DMS79 (cell line): ENCODE results near the gene RPS3.
A peak's percentile ranks its signal among the peaks of the same experiment; 100 is the strongest.
"Not testable (repeated sequence)": the region's sequence is repeated elsewhere in the genome, so short reads cannot be mapped to it uniquely, and the experiment has no call there.

Experiments used
- DNase-seq: peaks from one replicate; lab custom pipeline; 2025; lab: John Stamatoyannopoulos, UW

Gene RPS3

DNA sequence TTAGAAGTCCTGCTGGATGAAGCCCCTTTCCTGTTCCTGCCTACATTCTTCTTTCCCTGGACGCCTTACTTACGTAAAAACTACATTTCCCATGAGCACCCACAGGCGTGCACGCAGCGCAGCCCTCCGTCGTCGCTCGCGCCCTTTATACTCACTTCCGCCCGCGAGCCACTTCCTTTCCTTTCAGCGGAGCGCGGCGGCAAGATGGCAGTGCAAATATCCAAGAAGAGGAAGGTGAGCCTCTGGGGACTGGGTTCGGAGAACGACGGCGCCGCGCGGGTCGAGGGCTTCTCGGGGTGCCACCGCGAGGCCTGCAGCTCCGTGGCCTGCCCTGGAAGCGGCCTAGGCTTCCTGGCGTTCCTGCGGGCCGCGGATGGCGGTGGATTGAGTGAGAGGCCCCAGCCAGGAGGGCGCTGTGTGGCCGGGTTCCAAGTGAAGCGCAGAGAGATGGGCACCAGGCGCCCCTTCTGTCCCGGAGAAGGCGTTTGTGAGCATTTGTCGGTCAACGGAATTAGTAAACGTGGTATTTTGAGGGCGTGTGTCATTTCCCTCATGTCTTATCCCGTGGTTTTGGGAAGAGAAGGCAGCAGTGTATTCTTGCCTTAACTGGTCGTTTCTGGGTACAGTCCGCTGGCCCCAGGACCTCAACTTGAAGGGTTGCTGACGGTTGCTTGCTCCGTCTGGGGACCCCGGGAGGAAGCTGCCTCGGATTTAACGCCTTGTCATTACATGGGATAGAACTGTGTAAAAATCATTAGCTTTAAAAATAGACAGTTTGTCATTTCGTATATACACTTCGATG lies at the start of gene RPS3:
RPS3 (plus strand) TSS at position 175 of the 802 bp plus-strand sequence; CDS start at position 205, 30 bp downstream.
- DNase-seq: peak; percentile 93

DNA sequence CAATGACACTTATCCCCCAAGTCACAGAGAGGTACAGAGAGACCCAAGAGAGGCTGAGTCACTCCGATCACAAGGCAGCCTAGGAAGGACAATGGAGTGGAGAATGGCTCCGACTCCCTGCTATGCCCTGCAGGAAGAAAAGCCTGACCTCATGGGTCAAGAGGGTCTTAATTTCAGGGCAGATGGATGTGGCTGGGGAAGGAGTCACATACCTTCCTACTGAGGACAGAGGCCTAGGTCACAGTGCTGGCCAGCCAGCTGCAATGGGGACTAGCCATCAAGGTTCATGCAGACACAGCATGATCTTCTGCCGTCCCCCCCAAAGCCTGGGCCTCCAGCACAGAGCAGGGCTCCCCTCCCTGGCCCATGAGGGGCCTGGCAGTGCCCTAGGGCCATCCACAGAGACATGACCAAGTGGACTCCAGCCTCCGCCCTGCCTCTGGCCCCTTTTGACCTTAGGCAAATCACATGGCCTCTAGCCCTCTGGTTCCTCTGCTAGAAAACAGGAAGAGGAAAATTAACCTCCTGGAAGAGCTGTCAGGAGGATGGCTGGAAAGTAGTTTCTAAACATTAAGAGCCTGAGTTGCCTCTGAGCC lies 49.7 kb upstream of the RPS3 start:
- no peak for DNase-seq

DNA sequence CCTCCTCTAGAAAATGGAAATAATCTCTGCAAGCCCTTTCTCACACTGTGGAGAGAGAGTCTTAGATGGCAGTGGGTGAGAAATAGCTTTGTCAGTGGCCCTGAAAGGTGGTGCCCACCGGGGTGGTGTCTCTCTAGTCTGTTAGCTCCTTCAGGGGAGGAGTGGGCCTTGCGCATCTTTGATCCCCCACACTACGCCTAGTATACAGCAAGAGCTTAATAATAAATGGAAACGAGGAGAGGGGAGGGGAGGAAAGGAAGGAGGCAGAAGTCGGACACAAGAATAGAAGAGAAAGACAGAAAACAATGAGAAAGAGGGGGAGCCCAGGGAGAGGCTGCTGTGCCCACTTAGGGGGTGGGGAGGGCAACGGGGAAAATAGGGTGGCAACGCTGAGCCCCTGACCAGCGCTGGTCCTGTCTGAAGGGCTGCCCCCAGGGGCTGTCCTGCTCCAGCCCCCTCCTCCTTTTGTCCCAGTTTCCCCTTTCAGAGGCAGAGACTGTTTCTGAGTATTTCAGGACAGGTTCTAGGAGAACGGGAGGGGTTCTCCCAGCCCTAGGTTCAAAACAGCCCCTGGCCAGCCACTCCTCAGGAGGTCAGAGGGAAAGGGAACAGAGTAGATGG lies 49.1 kb upstream of the RPS3 start:
- DNase-seq: no peak

DNA sequence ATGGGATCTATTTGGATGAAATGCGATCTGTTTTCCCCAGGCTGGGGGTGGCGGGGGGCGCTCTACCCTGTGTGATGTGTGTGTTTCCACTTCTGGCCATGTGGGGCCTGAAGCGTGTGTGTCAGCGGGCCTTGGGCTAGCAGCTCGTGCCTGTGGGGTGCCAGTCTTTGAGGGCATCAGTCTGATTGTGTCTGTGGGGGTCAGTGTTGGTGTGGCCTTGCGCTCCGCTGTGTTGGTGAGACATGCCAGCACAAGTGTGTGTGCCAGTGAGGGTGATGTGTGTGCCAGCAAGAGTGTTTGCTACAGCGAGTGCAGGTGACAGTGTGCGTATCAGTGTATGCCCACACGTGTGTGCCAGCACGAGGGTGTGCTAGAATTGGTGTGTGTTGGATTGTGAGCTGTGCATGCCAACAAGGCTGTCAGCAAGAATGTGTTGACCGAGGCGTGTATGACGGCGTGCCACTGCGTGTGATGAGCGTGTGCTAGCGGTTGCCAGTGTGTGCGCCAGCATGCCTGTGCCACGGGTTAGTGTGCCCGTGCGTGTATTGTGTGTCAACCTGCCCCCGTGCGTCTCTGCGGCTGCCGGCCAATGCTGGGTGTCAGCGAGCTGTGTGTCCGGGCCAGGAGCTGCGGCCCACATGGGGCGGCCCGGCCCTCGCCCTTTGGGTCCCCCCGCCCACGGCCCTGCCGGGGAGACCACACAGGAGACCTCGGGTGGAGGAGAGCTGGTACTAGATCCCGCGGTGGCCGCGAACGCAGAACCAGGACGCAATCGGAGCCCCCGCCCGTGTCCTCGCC lies 48.4 kb upstream of the RPS3 start:
- no peak for DNase-seq

DNA sequence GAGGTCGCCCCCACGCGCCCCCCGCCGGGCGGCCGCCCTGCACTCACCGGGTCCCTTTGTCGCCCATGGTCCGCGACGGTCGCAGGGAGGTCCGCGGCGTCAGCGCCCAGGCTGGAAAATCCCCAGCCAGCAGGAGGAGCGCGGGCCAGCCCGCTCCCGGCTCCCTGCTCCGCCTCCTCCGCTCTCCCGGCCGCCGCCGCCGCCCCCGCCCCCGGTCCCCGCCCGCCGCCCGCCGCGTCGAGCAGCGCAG lies 47.9 kb upstream of the RPS3 start, which contains the start of gene ARRB1:
ARRB1 (minus strand) TSS at position 121 of the 250 bp plus-strand sequence; CDS start at position 67, 54 bp downstream.
- DNase-seq: no peak

DNA sequence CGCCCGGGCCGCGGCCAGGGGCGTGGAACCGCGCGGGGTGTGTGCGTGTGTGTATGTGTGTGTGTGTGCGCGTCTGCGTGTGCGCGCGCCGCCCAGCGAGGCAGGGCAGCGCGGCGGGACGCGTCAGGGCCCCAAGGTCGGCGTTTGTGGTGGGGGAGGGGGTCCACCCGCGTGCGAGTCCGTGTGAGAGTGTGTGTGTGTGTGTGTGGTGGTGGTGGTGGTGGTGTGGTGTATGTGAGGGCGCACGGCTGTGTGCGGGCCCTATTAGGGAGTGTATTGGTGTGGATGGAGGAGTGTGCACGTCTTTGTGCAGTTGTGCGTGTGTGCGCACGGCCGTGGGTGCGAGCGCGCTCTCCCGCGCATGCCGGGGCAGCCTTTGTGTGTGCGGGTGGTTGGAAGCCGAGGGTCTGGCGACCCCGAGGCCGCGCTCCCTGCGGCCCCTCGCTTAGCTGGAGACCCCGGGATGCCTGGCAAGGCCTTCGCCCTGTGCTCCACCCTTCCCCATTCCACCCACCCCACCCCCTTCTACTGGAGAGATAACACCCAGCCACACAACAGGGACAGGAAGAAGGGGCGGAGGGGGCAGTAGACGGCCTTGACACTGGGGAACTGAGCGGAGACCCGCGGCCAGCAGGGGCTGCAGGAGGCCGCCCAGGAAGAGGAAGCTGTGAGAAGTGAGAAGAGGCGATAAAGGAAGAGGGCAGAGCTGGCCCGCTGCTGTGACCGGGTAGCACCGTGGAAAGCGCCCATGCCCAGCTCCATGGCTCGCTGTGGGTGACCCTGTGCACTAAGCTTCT lies 47.3 kb upstream of the RPS3 start:
- DNase-seq: no peak

DNA sequence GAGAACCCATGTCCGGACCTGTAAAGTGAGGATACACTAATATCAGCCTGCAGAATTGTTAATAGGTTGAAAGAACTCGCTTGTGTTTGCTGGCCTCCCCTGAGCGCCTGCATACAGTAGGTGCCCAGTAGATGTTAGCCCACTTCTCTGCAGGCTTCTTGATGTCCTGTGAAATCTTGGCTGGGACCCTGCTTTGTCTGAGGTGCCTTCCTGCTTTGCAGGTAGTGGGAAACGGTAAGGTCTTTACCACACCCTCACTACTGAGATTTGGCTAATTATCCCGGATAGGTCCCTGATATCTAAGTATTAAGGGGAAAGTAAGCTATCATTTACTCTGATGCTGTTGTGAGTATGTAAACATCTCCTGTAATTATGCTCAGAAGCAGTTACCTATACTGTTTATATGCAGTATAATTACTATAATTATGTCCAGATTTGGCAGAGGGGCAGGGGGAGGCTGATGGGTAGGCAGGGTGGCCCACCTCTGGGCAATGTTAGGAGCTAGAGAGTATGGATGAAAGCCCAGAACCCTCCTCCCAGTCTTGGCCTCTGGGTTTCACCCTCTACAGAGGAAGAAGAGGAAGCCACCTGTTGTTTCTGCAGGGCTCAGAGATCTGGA lies 46.6 kb upstream of the RPS3 start:
- no peak for DNase-seq

DNA sequence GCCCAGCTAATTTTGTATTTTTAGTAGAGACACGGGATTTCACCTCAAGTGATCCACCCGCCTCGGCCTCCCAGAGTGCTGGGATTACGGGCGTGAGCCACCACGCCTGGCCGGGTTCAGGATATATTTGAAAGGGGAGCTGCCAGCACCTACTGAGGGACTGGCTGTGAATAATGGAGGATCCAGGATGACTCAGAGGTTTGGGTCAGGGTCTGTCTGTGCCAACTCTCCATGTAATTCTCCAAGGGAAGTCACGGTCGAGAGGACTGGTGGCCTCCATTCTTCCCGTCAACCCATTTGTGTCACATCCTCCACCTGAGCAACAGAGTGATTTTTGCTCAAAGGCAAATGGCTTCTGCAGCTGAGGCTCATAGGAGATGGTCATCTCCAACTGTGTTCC lies 44.3 kb upstream of the RPS3 start:
- no peak for DNase-seq

DNA sequence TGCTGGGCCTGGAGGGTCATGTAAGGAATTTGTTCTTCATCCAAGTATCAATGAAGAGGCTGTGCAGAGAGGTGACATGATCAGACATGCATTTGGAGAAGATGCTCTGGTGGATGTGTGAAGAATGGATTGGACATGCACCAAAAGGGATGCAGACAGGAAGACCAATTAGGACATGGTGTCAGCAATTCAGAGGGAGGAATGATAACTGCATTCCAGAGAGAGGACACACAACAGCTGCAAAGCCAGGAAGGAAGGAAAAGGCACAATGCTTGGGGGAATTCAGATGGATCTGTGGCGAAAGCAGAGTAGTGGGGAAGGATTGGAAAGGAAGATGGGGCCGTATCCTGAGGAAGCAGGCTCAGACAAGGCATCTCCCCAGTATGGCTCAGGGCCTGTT lies 42.7 kb upstream of the RPS3 start:
- DNase-seq: no peak

DNA sequence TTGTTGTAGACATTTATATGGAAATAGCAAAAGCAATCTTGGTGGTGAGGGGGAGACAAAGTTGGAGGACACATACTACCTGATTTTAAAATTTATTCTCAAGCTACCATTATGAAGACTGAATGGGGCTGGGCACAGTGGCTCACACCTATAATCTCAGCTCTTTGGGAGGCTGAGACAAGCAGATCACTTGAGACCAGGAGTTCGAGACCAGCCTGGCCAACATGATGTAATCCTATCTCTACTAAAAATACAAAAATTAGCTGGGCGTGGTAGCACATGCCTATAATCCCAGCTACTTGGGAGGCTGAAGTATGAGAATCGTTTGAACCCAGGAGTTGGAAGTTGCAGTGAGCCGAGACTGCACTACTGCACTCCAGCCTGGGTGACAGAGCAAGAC lies 37.0 kb upstream of the RPS3 start:
- not testable (repeated sequence) for DNase-seq

DNA sequence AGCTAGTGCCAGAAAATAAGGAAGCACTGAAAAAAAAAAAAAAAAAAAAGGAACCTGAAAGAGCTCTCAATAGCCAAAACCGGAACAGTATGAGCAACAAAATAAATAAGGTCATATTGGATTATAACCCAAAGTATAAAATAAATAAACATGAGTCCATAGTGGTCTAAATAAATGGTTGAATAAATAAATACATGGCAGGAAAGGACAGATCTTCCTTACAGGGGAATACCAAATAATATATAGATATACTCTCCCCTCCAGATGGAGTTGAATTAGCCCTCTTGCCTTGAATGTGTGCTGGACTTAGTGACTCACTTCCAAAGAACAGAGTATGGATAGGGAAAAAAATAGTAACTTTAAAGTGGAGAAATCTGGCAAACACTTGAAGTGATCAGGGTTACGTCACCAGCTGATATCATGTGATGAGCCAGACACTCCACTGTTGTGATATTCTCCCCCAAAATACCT lies 33.6 kb upstream of the RPS3 start:
- DNase-seq: no peak

DNA sequence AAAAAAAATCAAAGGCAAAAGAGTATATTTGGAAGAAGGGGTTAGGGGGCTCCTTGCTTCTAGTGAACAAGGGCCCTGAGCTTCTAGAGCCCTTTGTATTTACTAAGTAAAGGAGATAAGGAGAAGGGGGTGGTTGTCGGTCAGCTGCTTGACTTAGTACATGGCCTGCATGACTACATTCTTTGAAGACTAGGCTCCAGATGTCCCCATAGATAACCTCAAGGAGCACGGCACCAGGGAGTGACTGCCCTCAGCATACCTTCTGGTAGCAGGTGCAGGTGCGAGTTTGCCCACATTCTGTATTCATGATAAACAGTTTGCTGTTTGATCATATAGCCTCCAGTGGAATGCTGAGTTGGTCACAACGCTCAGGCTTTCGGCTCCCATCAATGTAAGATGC lies 32.5 kb upstream of the RPS3 start:
- not testable (repeated sequence) for DNase-seq

DNA sequence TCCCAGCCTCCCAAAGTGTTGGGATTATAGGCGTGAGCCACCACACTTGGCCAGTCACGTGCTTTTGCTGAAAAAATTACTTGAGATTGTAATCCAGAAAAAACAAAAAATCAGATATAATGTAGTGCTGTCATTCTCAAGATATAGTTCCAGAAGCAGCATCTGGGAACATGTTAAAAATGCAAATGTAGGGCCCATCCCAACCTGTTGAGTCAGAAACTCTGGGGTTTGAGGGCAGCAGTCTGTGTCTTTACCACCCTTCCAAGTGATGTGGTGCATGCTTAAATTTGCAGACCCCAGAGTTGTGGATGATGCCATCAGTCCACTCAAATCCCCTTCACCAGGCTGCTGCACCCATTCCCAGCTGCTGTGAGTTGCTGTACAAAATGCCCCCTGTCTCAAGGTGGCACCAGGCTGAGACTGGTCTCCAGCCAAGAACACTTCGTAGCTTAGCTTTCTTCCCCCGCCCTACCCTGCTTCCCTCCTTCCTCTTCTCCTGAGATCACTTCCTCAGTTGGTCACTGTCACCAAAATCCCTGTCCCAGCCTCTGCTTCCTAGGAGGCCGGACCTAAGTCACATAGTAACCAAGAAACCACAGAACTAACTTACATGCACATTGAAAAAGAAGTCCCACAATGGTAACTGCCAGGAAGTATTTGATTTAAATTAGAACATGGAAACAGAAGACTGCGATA lies 29.6 kb upstream of the RPS3 start:
- no peak for DNase-seq

DNA sequence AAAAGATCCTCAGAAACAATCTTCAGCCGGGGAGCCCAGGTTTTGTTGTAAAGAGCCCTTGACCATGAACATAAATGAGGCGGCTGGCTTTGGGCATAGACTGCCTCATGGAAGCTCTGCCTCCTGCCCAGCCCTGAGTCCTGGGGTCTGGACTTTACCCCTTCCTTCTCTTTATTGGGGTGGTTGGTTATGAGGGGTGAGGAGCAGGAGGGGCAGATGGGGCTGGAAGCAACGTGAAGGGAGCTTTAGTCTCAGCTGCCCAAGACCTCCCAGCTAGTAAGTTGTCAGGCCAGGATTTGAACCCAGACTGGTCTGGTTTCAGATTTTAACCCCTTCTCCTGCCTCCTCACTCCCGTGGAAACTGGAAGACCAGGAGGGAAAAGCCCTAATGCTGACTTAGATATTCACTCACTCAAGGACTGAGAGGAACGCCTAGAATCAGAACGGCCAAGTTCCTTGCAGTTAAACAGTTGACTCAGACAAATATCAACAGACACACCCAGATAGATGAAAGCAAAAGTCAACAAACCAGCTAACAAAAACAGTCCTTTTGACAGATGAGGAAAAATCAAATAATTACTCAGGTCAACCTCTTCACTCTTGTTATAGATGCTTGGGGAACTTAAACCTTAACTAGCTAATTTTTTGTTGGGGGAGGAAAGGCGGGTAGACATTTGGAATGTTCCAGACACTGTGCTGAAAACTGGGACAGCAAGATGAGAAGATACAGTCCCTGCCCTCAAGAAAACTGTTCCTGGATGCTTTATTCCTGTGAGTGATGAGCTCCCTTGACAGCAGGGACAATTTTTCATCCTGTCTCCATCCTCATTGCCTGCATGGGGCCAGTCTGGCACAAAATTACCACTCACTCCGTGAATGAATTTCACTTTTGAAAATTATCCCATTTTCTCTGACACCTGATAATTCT lies 27.1 kb upstream of the RPS3 start:
- DNase-seq: peak; percentile 58

DNA sequence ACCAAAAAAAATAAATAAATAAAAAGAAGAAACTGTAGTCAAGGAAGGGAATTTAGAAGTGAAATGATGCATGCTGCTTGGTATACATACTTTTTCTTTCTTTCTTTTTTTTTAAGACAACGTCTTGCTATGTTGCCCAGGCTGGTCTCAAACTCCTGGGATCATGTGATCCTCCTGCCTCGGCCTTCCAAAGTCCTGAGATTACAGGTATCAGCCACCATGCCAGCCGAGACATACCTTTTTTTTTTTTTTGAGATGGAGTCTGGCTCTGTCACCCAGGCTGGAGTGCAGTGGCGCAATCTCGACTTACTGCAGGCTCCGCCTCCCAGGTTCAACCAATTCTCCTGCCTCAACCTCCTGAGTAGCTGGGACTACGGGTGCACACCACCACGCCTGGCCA lies 26.1 kb upstream of the RPS3 start:
- DNase-seq: no peak

DNA sequence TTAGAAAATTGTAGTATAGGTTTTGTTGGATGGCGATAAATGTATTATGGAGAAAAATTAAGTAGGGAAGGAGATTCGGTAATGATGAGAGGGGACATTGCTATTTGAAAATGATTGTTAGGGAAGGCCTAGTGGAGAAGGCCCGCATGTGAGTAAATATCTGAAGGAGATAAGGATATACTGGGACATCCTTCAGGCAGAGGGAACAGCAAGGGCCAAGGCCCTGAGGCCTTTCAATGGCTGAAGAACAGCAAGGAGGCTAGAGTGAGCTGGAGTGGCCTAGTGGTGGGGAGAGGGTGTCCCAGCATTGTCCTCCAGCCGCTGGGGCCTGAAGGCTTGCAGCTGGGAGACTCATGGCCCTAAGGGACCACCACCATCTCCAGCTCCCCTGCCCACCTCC lies 24.7 kb upstream of the RPS3 start:
- no peak for DNase-seq

DNA sequence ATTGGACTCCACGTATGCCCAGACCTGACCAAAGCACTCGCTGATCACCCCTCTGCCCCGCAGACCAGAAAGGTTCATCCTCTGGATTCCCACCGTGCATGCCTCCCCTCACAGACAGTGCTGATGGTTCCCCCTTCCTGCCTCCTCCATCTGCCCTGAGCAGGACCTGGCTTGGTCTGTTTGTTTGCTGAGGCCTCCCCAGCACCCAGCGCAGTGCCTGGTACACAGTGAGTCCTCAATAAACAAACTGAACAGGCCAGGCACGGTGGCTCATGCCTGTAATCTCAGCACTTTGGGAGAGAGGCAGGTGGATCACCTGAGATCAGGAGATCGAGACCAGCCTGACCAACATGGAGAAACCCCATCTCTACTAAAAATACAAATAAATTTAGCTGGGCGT lies 23.7 kb upstream of the RPS3 start:
- DNase-seq: no peak

DNA sequence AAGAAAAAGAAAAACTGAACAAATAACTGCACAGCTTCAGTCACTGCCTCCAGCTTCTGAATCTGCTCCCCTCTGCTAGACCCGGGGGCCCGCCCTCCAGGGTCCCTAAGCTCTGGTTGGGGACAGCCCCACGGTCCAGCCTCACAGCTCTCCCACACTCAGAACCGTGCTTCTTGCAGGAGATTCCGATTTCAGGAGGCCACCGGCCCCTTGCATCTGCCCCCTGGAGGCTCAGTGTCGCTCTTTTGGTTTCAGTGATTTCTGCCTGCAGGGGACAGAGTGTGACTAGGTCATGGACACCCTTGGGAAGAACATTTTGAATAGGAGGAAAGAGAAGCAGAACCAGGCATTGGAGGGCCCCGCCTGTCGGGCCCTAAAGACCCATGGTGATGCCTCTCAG lies 23.1 kb upstream of the RPS3 start:
- no peak for DNase-seq

DNA sequence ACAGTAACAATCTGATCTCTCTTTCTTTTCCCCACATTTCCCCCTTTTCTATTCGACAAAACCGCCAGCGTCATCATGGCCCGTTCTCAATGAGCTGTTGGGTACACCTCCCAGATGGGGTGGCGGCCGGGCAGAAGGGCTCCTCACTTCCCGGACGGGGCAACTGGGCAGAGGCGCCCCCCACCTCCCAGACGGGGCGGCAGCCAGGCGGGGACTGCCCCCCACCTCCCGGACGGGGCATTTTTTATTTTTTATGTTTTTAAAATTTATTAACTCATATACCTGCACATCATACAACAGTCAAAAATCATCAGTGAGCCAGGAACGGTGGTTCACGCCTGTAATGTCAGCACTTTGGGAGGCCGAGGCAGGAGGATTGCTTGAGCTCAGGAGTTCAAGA lies 20.5 kb upstream of the RPS3 start:
- DNase-seq: not testable (repeated sequence)

DNA sequence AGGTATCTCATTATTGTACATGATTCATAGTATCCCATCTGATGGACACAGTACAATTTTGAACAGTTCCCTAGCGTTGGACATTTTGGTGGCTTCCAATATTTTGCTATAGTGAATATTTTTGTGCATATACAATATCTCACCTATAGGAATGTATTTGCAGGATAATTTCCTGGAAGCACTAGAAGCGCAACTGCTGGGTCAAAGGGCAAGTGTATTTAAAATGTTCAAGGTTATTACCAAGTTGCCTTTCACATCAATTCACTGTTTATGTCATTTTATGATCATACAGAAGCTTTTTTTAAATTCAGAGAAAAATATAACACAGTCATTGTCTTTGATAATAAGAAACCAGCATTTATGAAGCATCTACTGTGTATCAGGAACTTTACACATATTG lies 19.1 kb upstream of the RPS3 start:
- DNase-seq: no peak
